ENCODE data around the gene CHST9. TPM values are rescaled to one million over a fixed set of nuclear protein-coding genes. Genes with fewer than 3 reads are reported as not detected.

Gene CHST9
- total and polyA plus RNA-seq, 2 donors = 0.38 to 7.0 TPM

DNA sequence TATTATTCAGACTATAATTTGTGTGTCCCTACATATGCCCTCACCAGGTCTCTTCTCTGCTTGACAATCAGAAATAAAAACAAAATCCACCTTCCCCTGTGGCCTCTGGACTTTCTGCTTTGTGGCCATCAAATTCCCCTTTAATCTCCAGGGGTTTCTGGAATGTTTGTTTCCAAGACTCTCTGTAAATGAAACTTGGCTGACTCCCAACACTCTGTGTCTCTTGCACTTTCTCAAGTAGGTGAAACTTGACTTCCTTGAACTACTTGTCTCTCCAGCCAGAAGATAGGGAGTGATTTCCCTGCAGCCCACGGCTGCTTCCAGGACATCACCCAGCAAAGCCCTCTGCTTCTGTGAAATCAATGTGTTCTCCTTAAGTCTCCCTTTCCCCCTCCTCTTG, 265.5 kb downstream of the CHST9 start:
- H3K36me3 ChIP-seq (ENCODE audit: insufficient read depth) = no peaks in the 10 kb centered on the region
- H3K4me1 ChIP-seq (ENCODE audit: insufficient read depth) = no peaks in the 10 kb centered on the region
- no peak overlapping the region for H3K4me3 ChIP-seq (ENCODE audit: low read depth, low read length)
- no peak overlapping the region for H3K27ac ChIP-seq (ENCODE audit: low read depth)
- no peak for DNase-seq (ENCODE audit: extremely low spot score)
- 27% methylated on average over 1 of the region's 1 CpG for WGBS

DNA sequence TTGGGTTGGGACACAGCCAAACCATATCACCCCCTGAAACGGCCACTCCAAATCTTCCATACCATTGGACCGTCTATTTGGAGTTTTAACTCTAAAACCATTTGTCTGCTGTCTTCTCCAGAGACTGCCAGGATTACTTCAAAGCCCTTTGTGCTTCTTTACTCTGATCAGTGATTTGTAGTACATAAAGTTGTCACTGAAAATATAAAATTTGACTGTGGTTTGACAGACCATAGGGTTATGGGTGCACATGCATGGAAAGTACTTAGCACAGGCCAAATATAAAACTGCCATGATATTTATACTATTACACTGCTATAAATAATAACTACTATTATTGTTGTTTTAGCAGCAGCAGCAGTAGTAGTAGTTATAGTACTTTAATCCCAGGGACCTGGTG, 265.9 kb downstream of the CHST9 start:
- 34% methylated on average over 2 of the region's 2 CpGs for WGBS
- no peaks in the 10 kb centered on the region for H3K36me3 ChIP-seq (ENCODE audit: insufficient read depth)
- H3K4me1 ChIP-seq (ENCODE audit: insufficient read depth) = no peaks in the 10 kb centered on the region
- H3K4me3 ChIP-seq (ENCODE audit: low read depth, low read length) = no peak overlapping the region
- H3K27ac ChIP-seq (ENCODE audit: low read depth) = no peak overlapping the region
- no peak for DNase-seq (ENCODE audit: extremely low spot score)

DNA sequence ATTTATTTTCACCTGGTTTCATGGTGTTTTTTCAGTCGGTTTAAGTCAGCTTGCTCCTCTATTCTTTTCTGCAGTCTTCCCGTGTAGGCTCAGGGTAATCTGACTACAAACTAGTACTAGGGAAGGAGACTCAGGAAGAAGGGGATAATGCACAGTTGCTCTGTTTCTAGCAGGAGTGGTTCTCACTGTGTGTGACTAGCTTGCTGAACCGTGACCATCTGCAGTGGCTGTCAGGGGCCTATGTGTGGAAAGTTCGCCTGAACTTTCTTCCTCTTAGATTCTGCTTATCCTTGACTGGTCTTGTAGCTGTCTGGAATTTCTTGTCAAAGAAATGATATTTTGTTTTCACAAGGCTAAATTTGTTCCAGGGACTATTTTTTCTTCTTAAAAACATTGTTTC, 273.3 kb downstream of the CHST9 start:
- Histone ChIP-seq H3K27ac (ENCODE audit: low read depth) (no peak overlapping the region), H3K36me3 (ENCODE audit: insufficient read depth) (no peaks in the 10 kb centered on the region), H3K4me1 (ENCODE audit: insufficient read depth) (no peaks in the 10 kb centered on the region), H3K4me3 (ENCODE audit: low read depth, low read length) (no peak overlapping the region)
- 56% methylated on average over 4 of the region's 4 CpGs for WGBS
- no peak for DNase-seq (ENCODE audit: extremely low spot score)

DNA sequence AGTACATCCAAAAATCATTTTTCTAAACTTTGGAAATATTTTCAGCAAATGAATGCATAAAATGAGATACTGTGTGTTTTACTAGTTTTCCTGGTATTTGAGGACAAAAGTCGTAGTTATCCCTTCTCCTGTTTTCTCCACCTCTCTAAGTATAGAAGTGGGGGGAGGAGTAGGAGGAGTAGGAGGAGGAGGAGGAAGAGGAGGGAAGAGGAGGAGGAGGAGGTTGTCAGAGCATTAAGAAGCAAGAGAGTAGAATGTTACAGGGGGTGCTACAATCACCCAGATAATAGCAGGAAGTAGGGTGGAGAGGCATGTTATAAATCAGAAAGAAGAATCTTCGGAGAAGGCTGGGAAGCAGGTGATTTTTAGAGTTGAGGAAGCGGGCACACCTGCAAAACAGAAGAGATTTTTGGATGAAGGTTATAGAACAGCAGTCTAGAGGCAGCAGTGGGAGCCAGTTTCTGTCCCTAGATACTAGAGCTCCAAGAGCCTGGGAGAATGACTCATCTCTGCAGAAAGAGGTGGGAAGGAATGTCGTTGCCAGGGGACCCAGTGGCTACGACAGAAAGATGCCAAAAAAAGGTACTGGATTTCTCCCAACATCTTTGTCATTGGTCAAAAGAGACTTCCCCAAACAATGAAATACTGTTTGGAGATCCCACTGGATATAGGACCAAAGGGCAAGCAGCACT, 275.4 kb downstream of the CHST9 start:
- DNase-seq (ENCODE audit: extremely low spot score) = no peak
- Histone ChIP-seq H3K4me1 (ENCODE audit: insufficient read depth) (no peaks in the 10 kb centered on the region), H3K27ac (ENCODE audit: low read depth) (no peak overlapping the region), H3K36me3 (ENCODE audit: insufficient read depth) (no peaks in the 10 kb centered on the region), H3K4me3 (ENCODE audit: low read depth, low read length) (no peak overlapping the region)
- WGBS = 51% methylated on average over 5 of the region's 5 CpGs

DNA sequence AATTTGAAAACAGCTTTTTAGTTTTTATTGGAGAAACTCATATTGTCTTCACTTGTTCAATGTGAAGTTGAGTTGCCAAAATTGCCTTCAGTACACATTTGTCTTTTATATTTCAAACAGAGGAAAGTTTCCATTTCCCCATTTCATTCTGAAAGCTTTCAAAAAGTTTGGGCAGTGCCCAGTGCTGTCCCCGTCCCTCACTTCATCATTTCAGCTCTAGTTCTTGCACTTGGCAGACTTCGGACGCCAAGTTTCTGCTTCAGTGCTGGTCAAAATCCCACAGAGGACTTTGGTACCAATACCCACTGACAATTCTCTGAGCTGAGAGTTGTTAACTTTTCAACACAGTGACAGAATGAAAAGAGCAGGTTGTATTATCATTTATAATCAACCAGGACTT, 276.2 kb downstream of the CHST9 start:
- 61% methylated on average over 3 of the region's 3 CpGs for WGBS
- H3K36me3 ChIP-seq (ENCODE audit: insufficient read depth) = no peaks in the 10 kb centered on the region

DNA sequence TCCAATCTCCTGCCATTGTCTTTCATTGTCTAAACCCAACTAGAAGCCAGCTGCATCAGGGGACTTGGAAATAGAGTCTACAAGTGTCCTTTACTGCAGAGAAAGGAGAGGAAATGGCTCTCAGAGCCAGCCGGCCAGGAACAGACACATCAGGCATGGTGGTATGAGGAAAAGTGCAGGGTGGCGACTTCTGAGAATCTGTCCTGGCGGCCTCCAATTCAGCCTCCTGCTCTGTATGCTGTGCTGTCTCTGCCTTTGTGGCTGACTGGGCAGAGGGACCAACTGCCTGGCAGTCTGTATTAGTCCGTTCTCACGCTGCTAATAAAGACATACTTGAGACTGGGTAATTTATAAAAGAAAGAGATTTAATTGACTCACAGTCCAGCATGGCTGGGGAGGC, 282.8 kb downstream of the CHST9 start:
- Histone ChIP-seq H3K4me3 (ENCODE audit: low read depth, low read length) (no peak overlapping the region), H3K27ac (ENCODE audit: low read depth) (no peak overlapping the region), H3K4me1 (ENCODE audit: insufficient read depth) (no peaks in the 10 kb centered on the region), H3K36me3 (ENCODE audit: insufficient read depth) (no peaks in the 10 kb centered on the region)
- WGBS = 96% methylated on average over 5 of the region's 5 CpGs
- DNase-seq (ENCODE audit: extremely low spot score) = no peak

More for the DNA sequence above, 276.2 kb downstream of the CHST9 start:
- Histone ChIP-seq H3K4me1 (ENCODE audit: insufficient read depth) (no peaks in the 10 kb centered on the region), H3K4me3 (ENCODE audit: low read depth, low read length) (no peak overlapping the region), H3K27ac (ENCODE audit: low read depth) (no peak overlapping the region)
- no peak for DNase-seq (ENCODE audit: extremely low spot score)

DNA sequence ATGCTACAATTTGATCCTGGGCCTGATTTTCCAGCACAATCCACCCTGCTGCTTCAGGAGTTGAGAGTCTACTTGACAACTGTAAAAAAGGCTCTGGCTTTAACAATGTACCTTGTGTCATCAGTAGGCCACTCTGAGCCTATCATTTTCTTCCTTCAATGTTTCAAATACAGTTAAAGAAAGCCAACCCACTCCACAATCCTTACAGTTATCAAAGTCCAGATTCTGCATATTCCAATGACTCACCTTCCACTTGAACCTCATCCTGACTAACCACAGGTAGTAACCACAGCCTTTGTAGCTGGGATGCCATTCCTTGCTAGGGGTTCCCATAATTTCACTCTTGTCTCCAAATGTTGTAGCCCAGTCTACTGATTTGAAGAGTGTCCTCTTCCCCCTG, 284.1 kb downstream of the CHST9 start:
- H3K27ac ChIP-seq (ENCODE audit: low read depth) = no peak overlapping the region
- H3K4me3 ChIP-seq (ENCODE audit: low read depth, low read length) = no peak overlapping the region
- no peaks in the 10 kb centered on the region for H3K4me1 ChIP-seq (ENCODE audit: insufficient read depth)
- H3K36me3 ChIP-seq (ENCODE audit: insufficient read depth) = no peaks in the 10 kb centered on the region
- no peak for DNase-seq (ENCODE audit: extremely low spot score)

DNA sequence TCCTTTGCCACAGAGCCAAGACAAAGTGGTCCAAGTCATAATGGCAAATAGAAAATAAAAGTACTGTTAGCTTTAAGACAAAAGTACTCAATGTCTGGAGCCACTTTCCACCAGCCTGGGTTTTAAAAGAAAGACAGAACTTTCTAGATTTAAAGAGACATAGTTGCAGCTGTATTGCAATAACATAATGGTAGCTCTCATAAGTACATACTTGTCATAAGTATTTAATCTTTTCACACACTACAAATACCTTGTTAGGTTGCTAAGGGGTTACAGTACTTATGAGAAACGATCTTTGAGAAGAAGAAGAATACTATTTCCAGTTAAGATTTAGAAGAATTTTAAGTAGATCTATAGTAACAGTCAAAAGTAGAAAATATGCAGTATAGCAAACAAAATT, 290.7 kb downstream of the CHST9 start:
- H3K36me3 ChIP-seq (ENCODE audit: insufficient read depth) = no peaks in the 10 kb centered on the region
- 47% methylated on average over 1 of the region's 1 CpG for WGBS
- no peak for DNase-seq (ENCODE audit: extremely low spot score)
- H3K27ac ChIP-seq (ENCODE audit: low read depth) = no peak overlapping the region
- no peaks in the 10 kb centered on the region for H3K4me1 ChIP-seq (ENCODE audit: insufficient read depth)
- H3K4me3 ChIP-seq (ENCODE audit: low read depth, low read length) = no peak overlapping the region

DNA sequence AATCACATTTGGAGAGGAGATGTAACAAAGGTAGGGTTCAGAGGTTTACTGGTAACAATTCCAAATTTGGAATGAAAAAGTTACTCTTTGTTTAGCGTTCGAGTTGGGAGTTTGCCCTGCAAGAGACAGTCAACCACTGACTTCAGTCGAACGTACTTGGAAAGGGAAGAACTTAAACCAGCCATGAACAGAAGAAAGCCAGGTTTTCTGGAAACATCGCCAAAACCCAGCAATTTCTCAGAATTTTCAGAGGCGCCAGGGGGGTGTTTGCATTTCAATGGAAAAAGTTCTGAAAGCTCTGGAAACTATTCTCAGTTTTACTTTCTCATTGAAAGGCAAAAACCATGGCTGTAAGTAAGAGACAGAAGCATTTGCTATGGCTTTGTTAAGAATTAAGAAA, 291.1 kb downstream of the CHST9 start:
- DNase-seq (ENCODE audit: extremely low spot score) = no peak
- 39% methylated on average over 6 of the region's 6 CpGs for WGBS
- no peak overlapping the region for H3K27ac ChIP-seq (ENCODE audit: low read depth)
- no peak overlapping the region for H3K4me3 ChIP-seq (ENCODE audit: low read depth, low read length)
- H3K36me3 ChIP-seq (ENCODE audit: insufficient read depth) = no peaks in the 10 kb centered on the region
- H3K4me1 ChIP-seq (ENCODE audit: insufficient read depth) = no peaks in the 10 kb centered on the region

DNA sequence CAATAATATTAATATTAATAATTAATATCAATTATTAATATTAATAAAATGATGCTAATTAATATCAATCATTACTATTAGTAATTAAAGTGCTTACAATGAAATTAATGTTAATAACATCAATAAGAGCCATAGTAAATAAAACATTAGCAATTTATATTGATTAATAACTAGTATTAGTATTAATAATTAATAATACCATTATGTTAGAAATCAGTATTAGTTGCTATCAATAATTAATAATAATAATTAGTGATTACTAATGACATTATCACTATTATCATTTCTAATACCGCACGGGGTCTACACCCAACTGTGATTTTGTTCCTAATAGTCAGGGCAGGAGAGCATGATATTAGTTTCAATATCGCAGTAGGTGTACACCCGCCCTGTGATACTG, 296.8 kb downstream of the CHST9 start:
- H3K4me1 ChIP-seq (ENCODE audit: insufficient read depth) = no peaks in the 10 kb centered on the region
- WGBS = 99% methylated on average over 4 of the region's 4 CpGs
- H3K27ac ChIP-seq (ENCODE audit: low read depth) = no peak overlapping the region

DNA sequence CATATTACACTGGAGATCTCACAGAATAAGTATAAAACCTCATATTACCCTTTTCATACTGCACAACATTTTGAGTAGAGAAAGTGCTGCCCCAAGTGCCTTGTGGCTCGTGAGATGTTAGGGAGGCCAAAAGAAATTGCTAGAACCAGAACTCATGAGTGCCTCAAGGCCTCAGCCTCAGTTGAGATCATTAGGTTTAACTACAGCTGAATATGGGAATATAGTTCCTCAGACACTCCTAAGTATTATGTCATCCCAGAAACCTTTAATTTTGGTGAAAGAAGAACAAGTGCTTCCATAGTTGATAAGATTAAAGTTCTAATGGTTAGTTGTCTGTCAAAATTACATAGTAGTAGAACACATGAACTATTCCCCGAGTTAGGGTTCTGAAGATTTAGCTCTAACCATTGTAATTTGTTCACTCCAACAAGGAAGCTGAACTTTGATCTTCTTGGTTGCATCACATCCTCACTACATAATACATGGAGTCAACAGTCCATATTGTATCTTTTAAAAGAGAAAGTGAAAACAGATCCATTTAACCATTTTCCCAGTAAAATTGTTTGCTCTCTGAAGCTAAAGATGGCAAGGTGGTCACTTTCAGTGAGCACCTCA, 310.0 kb downstream of the CHST9 start:
- H3K4me1 ChIP-seq (ENCODE audit: insufficient read depth) = no peaks in the 10 kb centered on the region
- H3K4me3 ChIP-seq (ENCODE audit: low read depth, low read length) = no peak overlapping the region
- H3K36me3 ChIP-seq (ENCODE audit: insufficient read depth) = no peaks in the 10 kb centered on the region
- 88% methylated on average over 2 of the region's 2 CpGs for WGBS
- H3K27ac ChIP-seq (ENCODE audit: low read depth) = no peak overlapping the region
- no peak for DNase-seq (ENCODE audit: extremely low spot score)

More for the DNA sequence above, 296.8 kb downstream of the CHST9 start:
- no peak for DNase-seq (ENCODE audit: extremely low spot score)
- no peaks in the 10 kb centered on the region for H3K36me3 ChIP-seq (ENCODE audit: insufficient read depth)
- no peak overlapping the region for H3K4me3 ChIP-seq (ENCODE audit: low read depth, low read length)

DNA sequence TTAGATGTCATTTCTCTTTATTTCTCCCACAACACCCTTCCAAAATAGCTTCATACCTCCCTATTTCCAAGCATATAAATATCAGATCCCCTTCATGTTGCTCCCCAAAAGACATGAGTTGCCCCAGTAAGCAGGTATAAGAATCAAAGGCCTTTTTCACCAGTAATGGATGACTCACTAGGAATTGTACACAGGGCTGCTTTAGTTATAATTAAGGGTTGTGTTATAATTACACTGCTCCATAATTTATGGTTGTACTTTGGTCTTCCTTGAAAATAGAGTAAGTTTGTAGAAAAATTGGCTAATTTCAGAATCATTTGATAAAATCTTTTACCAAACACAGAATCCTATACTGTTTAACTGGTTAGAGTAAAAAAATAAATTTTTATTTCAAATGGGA, 310.8 kb downstream of the CHST9 start:
- H3K4me1 ChIP-seq (ENCODE audit: insufficient read depth) = no peaks in the 10 kb centered on the region
- no peaks in the 10 kb centered on the region for H3K36me3 ChIP-seq (ENCODE audit: insufficient read depth)
- no peak overlapping the region for H3K4me3 ChIP-seq (ENCODE audit: low read depth, low read length)
- no peak overlapping the region for H3K27ac ChIP-seq (ENCODE audit: low read depth)
- no peak for DNase-seq (ENCODE audit: extremely low spot score)

DNA sequence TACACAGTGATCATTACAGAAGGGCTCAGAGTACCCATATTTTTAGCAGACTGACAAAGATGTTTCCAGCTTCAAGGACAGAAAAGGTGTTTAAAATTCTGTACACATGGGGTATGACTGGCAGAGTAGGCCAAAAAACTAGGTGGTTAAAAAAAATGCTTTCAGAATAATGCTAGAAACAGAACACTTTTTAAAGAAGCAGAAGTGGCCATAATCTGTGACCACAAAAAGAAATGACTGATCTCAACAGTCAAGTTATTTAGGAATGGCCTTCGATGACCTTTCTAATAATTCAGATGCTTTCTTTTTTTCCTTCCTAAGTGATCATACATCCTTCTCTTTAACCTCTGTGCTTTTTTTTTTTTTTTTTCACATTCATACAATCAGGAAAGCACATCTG, 315.5 kb downstream of the CHST9 start:
- H3K36me3 ChIP-seq (ENCODE audit: insufficient read depth) = no peaks in the 10 kb centered on the region
- WGBS = 89% methylated on average over 1 of the region's 1 CpG
- no peaks in the 10 kb centered on the region for H3K4me1 ChIP-seq (ENCODE audit: insufficient read depth)
- H3K27ac ChIP-seq (ENCODE audit: low read depth) = no peak overlapping the region
- no peak for DNase-seq (ENCODE audit: extremely low spot score)
- H3K4me3 ChIP-seq (ENCODE audit: low read depth, low read length) = no peak overlapping the region

DNA sequence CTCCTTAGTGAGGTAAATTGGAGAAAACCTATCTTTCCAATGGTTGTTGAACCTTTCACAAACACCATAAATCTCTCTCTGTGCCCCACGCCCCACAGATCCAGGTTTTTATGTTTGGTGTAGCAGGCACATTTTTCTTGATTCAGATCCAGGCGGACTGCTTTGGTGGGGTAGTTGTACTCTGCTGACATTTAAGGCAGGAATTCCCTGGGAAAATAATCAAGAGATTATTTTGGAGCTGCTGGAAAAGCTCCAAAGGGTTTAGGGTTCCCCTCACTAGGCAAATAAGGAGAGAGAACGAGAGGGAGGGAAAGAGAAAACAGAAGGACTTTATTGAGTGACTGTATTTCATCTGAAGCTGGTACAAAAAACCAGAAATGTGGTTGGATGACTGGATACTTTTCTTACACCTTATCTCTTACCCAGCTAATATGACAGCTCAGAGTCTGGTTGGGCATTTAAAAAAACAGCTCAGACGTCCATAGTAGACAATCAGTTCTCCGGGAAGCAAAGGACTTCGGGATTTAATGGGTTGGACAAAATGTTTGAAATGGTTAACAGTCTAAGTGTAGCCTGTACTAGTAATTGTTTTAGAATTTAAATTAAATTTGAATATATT, 316.0 kb downstream of the CHST9 start:
- no peak overlapping the region for H3K27ac ChIP-seq (ENCODE audit: low read depth)
- H3K4me3 ChIP-seq (ENCODE audit: low read depth, low read length) = no peak overlapping the region
- 29% methylated on average over 6 of the region's 6 CpGs for WGBS

More for the DNA sequence above, 316.0 kb downstream of the CHST9 start:
- no peaks in the 10 kb centered on the region for H3K36me3 ChIP-seq (ENCODE audit: insufficient read depth)
- DNase-seq (ENCODE audit: extremely low spot score) = no peak
- no peaks in the 10 kb centered on the region for H3K4me1 ChIP-seq (ENCODE audit: insufficient read depth)
